GM23248 (cell line): ENCODE data around the gene POU2AF3.

Source experiments
- EZH2 ChIP-seq: fragments of 200-600 bp; sonication (generic); IDR thresholded peaks from 2 replicates; pipeline ENCODE4 v1.6.1; 2018; ENCODE audit warnings: antibody characterized with exemption, mild to moderate bottlenecking; ENCODE audit not compliant: insufficient read depth, poor library complexity, severe bottlenecking
- EZH2phosphoT487 ChIP-seq: fragments of 200-600 bp; sonication (generic); IDR thresholded peaks from 2 replicates; pipeline ENCODE4 v1.6.1; 2018; ENCODE audit warnings: antibody characterized with exemption, moderate library complexity, mild to moderate bottlenecking, low read depth; ENCODE audit not compliant: insufficient read depth

DNA sequence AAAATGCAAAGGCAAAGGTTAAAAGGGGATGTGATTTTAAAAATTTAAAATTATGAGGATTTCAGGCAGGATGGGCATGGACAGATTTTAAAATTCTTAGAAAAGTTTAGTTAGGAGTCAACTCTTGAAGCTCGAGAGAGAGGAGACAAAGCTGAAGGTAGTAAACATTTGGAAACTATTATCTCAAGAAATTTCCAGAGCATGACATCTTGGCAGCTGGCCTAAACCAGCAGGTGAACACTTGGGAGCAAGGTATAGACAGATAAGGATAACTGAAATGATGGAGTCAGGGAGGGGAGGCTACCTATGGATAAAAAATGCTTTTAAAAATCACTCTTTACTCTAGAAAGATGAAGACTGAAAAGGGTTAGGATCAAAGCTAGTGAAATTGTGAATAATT is 13.7 kb downstream of the POU2AF3 start:
- TF ChIP-seq EZH2phosphoT487 (no peak), EZH2 (no peak)
